K562 (cell line): ENCODE results near the gene LTBP4. TPM values are rescaled to one million over a fixed set of nuclear protein-coding genes. Genes with fewer than 3 reads are reported as not detected.

Experiments
- CBFA2T3 ChIP-seq: fragments of 450-650 bp; IDR thresholded peaks from 2 replicates; pipeline ENCODE4 v1.6.1; 2017
- CEBPG ChIP-seq, 3 experiments: fragments of 200-800 bp in 1 of 3; sonication (Bioruptor generic) in 1 of 3; sonication (generic) in 1 of 3; formaldehyde crosslinking in 1 of 3; IDR thresholded peaks in 2 of 3; conservative IDR thresholded peaks in 1 of 3; 2 replicates each; pipeline versions ENCODE4 v1.6.1 to v1.8.0; 2016 to 2022; ENCODE audit warnings: missing compliant biosample characterization in 2 of 3, missing genetic modification characterization in 2 of 3, mild to moderate bottlenecking in 1 of 3, missing genetic modification reagents in 1 of 3
- KDM1A ChIP-seq, 2 experiments: fragments of 450-650 bp; IDR thresholded peaks; 2 replicates each; pipeline ENCODE4 v1.6.1; 2016; ENCODE audit warnings: mild to moderate bottlenecking in 2 of 2
- KDM5B ChIP-seq: fragments of 200-600 bp; sonication (generic); IDR thresholded peaks from 2 replicates; pipeline ENCODE4 v1.6.1; 2012; ENCODE audit warnings: low read depth, mild to moderate bottlenecking, moderate library complexity, low read length, control low read depth, inconsistent platforms; ENCODE audit not compliant: insufficient replicate concordance
- MAFG ChIP-seq: fragments of 450-650 bp; conservative IDR thresholded peaks from 2 replicates; pipeline ENCODE4 v1.6.1; 2016; ENCODE audit warnings: missing genetic modification characterization, missing compliant biosample characterization
- MTA1 ChIP-seq: fragments of 450-650 bp; IDR thresholded peaks from 2 replicates; pipeline ENCODE4 v1.6.1; 2017; ENCODE audit warnings: borderline replicate concordance
- NFE2L1 ChIP-seq: fragments of 450-650 bp; IDR thresholded peaks from 2 replicates; pipeline ENCODE4 v1.6.1; 2016; ENCODE audit warnings: missing genetic modification characterization, low read depth, mild to moderate bottlenecking, missing compliant biosample characterization, moderate library complexity, borderline replicate concordance
- POLR2G ChIP-seq: fragments of 200-400 bp; formaldehyde crosslinking; IDR thresholded peaks from 2 replicates; pipeline ENCODE4 v1.6.1; 2017; ENCODE audit warnings: low read depth, mild to moderate bottlenecking, antibody characterized with exemption, low read length, moderate library complexity
- SETDB1 ChIP-seq: IDR thresholded peaks from one replicate; pipeline ENCODE4 v1.6.1; 2012; ENCODE audit warnings: low read length, control low read depth, inconsistent platforms
- SMARCA5 ChIP-seq: fragments of 450-650 bp; IDR thresholded peaks from 2 replicates; pipeline ENCODE4 v1.6.1; 2016
- SNRNP70 ChIP-seq: fragments of 200-400 bp; formaldehyde crosslinking; optimal IDR thresholded peaks from 2 replicates; pipeline ENCODE3; 2017; ENCODE audit warnings: low read depth, low read length
- TRIM24 ChIP-seq, 2 experiments: fragments of 450-650 bp; IDR thresholded peaks; 2 replicates each; pipeline ENCODE4 v1.6.1; 2016
- ZBTB7A ChIP-seq: IDR thresholded peaks from 2 replicates; pipeline ENCODE4 v1.6.1; 2011; ENCODE audit warnings: low read depth, mild to moderate bottlenecking, low read length, moderate library complexity, borderline replicate concordance; ENCODE audit not compliant: control insufficient read depth
- polyA plus RNA-seq, 8 experiments: library from polyadenylated mRNA; depleted of rRNA in 4 of 8; stranded (reverse) in 5 of 8; unstranded in 3 of 8; fragments of >200 nt; fragmentation: Nextera tagmentation in 2 of 8; fragmentation: Illumina TruSeq in 1 of 8; extraction: Ambion mirVana in 2 of 8; extraction: Trizol in 1 of 8; gene quantifications; 2 replicates each; pipeline versions ENCODE4 v1.2.1 to v1.2.3, GENCODE V29; 2011 to 2014; ENCODE audit warnings: inconsistent platforms in 1 of 8, missing spikeins in 1 of 8
- total RNA-seq, 7 experiments: library from RNA; depleted of rRNA in 6 of 7; stranded (reverse); fragments of >200 nt in 6 of 7; fragmentation: Illumina TruSeq in 2 of 7; extraction: Trizol in 2 of 7; gene quantifications; 2 replicates each; pipeline versions ENCODE4 v1.2.1 to v1.2.3, GENCODE V29; 2011 to 2021; ENCODE audit warnings: low replicate concordance in 1 of 7
- TF ChIP-seq, protein P1 (sequence below): fragments of 450-650 bp; IDR thresholded peaks from 2 replicates; pipeline ENCODE4 v1.6.1; 2016
- TF ChIP-seq, protein P2 (sequence below): fragments of 450-650 bp; IDR thresholded peaks from 2 replicates; pipeline ENCODE4 v1.6.1; 2016; ENCODE audit warnings: mild to moderate bottlenecking
- TF ChIP-seq, protein P3 (sequence below): sonication (generic); formaldehyde crosslinking; IDR thresholded peaks from 2 replicates; pipeline ENCODE4 v1.8.0; 2022; ENCODE audit warnings: mild to moderate bottlenecking, low read depth, missing genetic modification reagents
- TF ChIP-seq, protein P4 (sequence below): fragments of 250-450 bp; sonication (Bioruptor Pico); IDR thresholded peaks from 2 replicates; pipeline ENCODE4 v1.8.0; 2022; ENCODE audit warnings: inconsistent platforms, mild to moderate bottlenecking, moderate library complexity, borderline replicate concordance
- TF ChIP-seq, protein P5 (sequence below): sonication (generic); formaldehyde crosslinking; IDR thresholded peaks from 2 replicates; pipeline ENCODE4 v1.8.0; 2022; ENCODE audit warnings: mild to moderate bottlenecking, missing genetic modification reagents, borderline replicate concordance

The LTBP4 gene
- total and polyA plus RNA-seq, 9 of the 15 experiments (the other 6 are each of a cell fraction or from before 2014, with no cell fraction given) = 0.35 to 160 (median 31.6) TPM

DNA sequence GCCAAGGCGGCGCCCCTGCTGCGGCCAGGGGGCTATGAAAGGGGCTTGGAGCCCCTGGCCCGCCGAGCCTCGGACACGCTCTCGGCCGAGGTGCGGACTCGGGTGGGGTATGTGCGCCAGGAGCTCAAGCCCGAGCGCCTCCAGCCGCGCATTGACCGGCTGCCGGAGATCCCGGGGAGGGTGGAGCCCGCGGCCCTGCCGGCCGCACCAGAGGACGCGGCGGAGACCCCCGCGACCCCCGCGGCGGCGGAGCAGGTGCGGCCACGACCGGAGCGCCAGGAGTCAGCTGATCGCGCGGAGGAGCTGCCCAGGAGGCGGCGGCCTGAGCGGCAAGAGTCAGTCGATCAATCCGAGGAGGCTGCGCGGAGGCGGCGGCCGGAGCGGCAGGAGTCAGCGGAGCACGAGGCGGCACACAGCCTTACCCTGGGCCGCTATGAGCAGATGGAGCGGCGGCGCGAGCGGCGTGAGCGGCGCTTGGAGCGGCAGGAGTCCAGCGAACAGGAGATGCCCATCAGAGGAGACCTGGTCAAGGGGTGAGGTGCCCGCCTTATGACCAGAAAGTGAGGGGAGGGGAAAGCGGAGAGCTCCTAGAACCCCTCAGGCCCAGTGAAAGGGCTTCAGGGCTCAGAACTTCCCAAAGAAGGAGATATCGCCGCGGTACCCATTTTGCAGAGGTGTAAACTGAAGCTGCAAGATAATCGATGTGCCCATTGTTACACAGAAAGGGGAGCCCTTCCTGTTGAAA, 33.2 kb upstream of the LTBP4 start (continued):
- TF ChIP-seq, protein P1, sequence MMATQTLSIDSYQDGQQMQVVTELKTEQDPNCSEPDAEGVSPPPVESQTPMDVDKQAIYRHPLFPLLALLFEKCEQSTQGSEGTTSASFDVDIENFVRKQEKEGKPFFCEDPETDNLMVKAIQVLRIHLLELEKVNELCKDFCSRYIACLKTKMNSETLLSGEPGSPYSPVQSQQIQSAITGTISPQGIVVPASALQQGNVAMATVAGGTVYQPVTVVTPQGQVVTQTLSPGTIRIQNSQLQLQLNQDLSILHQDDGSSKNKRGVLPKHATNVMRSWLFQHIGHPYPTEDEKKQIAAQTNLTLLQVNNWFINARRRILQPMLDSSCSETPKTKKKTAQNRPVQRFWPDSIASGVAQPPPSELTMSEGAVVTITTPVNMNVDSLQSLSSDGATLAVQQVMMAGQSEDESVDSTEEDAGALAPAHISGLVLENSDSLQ = no peak
- no peak for TF ChIP-seq TRIM24 (IDR thresholded peaks at IDR 0.05)
- no peak for TF ChIP-seq MTA1
- TF ChIP-seq NFE2L1 (tag) = no peak
- no peak for TF ChIP-seq SETDB1
- peak; percentile 52; the same call in 1 of the 2 replicates for TF ChIP-seq SMARCA5
- no peak for TF ChIP-seq KDM5B
- peak; percentile 87; the same call in 1 of the 2 replicates for TF ChIP-seq ZBTB7A
- TF ChIP-seq CEBPG (CRISPR knock-in tag; IDR thresholded peaks at IDR 0.05) = no peak
- no peak for TF ChIP-seq CEBPG (tag; conservative IDR thresholded peaks at IDR 0.05 in 1 of 2, IDR thresholded peaks at IDR 0.05 in 1 of 2)
- TF ChIP-seq POLR2G = 0 out of 2 replicates have a peak, but pooled peaks have one; percentile 15
- no peak for TF ChIP-seq CBFA2T3
- TF ChIP-seq, protein P2, sequence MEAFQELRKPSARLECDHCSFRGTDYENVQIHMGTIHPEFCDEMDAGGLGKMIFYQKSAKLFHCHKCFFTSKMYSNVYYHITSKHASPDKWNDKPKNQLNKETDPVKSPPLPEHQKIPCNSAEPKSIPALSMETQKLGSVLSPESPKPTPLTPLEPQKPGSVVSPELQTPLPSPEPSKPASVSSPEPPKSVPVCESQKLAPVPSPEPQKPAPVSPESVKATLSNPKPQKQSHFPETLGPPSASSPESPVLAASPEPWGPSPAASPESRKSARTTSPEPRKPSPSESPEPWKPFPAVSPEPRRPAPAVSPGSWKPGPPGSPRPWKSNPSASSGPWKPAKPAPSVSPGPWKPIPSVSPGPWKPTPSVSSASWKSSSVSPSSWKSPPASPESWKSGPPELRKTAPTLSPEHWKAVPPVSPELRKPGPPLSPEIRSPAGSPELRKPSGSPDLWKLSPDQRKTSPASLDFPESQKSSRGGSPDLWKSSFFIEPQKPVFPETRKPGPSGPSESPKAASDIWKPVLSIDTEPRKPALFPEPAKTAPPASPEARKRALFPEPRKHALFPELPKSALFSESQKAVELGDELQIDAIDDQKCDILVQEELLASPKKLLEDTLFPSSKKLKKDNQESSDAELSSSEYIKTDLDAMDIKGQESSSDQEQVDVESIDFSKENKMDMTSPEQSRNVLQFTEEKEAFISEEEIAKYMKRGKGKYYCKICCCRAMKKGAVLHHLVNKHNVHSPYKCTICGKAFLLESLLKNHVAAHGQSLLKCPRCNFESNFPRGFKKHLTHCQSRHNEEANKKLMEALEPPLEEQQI = no peak
- no peak for TF ChIP-seq MAFG (tag)
- peak in 1 of 2 experiments; percentile 16; a peak in 2 of 4 replicates for TF ChIP-seq KDM1A (IDR thresholded peaks at IDR 0.05)
- TF ChIP-seq, protein P3, sequence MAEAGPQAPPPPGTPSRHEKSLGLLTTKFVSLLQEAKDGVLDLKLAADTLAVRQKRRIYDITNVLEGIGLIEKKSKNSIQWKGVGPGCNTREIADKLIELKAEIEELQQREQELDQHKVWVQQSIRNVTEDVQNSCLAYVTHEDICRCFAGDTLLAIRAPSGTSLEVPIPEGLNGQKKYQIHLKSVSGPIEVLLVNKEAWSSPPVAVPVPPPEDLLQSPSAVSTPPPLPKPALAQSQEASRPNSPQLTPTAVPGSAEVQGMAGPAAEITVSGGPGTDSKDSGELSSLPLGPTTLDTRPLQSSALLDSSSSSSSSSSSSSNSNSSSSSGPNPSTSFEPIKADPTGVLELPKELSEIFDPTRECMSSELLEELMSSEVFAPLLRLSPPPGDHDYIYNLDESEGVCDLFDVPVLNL = no peak
- TF ChIP-seq SNRNP70 = no peak
- TF ChIP-seq, protein P4, sequence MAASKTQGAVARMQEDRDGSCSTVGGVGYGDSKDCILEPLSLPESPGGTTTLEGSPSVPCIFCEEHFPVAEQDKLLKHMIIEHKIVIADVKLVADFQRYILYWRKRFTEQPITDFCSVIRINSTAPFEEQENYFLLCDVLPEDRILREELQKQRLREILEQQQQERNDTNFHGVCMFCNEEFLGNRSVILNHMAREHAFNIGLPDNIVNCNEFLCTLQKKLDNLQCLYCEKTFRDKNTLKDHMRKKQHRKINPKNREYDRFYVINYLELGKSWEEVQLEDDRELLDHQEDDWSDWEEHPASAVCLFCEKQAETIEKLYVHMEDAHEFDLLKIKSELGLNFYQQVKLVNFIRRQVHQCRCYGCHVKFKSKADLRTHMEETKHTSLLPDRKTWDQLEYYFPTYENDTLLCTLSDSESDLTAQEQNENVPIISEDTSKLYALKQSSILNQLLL (CRISPR knock-in tag) = no peak
- TF ChIP-seq, protein P5, sequence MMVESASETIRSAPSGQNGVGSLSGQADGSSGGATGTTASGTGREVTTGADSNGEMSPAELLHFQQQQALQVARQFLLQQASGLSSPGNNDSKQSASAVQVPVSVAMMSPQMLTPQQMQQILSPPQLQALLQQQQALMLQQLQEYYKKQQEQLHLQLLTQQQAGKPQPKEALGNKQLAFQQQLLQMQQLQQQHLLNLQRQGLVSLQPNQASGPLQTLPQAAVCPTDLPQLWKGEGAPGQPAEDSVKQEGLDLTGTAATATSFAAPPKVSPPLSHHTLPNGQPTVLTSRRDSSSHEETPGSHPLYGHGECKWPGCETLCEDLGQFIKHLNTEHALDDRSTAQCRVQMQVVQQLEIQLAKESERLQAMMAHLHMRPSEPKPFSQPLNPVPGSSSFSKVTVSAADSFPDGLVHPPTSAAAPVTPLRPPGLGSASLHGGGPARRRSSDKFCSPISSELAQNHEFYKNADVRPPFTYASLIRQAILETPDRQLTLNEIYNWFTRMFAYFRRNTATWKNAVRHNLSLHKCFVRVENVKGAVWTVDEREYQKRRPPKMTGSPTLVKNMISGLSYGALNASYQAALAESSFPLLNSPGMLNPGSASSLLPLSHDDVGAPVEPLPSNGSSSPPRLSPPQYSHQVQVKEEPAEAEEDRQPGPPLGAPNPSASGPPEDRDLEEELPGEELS = no peak
